ENCODE measurements around the gene C1QTNF7.

C1QTNF7 gene

GRCh38 chr4:15458616-15459015 is 30.8 kb downstream of the C1QTNF7 start:
- DNase-seq: no peak

DNA sequence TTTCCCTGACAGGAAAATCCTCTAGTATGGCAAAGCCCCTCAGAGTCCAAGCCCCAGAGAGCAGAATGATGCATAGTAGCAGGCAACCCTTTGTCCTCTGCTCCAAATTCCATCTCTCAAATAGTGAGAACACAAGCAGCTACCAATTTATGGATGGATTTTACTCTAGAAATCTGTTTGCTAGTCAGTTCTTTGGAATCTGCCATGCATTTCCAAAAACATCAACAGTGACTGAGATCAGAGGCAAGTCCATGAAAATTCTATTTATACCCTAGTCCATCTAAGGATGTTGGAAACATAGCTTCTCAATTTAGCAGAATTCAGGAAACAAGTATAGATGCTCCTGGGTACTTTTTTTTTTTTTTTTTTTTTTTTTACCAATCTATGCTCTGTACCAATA is 31.9 kb downstream of the C1QTNF7 start:
- DNase-seq: no peak

- DNase-seq: no peak
Observed at GRCh38 chr4:15466596-15466995, 38.8 kb downstream of the C1QTNF7 start.

DNA sequence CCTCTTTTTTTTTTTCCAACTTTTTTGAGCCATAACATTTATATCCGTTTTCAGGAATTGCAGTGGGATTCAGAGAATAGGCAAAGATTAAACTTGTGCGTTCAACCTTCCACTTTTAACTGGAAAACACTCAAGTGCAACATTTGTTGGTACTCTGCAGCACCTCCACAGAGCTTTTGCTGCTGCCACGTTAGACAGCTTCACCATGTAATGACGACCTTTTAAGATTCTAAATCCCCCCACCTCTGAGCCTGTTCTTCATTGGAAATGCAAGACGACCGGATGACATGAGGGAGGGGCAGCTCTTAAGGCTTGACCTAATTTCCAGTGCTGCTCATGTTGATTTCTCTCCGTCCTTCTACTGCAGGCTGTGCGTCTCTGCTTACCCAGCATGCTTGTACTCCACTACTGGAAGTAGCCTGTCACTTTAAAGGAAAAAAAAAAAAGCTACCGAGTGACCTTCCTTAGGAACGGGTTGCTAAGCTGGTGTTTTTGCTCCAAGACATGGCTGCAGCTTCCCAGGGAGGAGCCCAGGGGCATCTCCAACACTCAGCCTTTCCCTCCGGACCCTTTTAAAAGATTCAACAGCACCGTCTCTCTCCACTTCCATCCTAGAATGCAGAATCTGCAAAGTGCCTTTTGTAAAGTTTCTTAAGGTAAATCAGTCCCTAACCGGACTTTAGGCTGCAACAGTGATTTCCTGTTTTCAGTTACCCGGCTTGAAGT is 41.7 kb downstream of the C1QTNF7 start, which contains the start of gene CC2D2A:
CC2D2A (plus strand) TSS at position 481 of the 726 bp plus-strand sequence. CDS start 6,051 bp downstream, outside the sequence.
- no peak for DNase-seq

GRCh38 chr4:15470128-15470475 is 42.3 kb downstream of the C1QTNF7 start:
- no peak for DNase-seq

DNA sequence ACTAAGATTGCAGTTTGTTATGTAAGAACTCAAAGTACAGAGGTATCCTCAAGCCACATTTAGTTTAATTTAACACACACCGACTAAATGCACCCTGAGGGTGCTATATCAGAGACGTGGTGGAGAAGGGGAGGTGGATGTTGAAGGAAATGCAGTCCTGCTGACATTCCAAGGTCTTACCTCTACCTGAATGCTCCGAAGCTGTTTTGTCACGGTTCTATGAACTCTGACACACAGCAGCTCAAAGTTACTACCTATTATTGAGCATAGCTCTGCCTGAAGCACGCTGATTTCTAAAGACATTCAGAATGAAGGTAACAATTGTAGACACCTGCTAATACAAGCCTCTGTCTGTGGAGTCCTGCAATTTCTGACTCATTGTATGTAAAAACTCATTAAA is 48.6 kb downstream of the C1QTNF7 start:
- no peak for DNase-seq

- no peak for DNase-seq
Observed at GRCh38 chr4:15478724-15479088, 50.9 kb downstream of the C1QTNF7 start.

DNA sequence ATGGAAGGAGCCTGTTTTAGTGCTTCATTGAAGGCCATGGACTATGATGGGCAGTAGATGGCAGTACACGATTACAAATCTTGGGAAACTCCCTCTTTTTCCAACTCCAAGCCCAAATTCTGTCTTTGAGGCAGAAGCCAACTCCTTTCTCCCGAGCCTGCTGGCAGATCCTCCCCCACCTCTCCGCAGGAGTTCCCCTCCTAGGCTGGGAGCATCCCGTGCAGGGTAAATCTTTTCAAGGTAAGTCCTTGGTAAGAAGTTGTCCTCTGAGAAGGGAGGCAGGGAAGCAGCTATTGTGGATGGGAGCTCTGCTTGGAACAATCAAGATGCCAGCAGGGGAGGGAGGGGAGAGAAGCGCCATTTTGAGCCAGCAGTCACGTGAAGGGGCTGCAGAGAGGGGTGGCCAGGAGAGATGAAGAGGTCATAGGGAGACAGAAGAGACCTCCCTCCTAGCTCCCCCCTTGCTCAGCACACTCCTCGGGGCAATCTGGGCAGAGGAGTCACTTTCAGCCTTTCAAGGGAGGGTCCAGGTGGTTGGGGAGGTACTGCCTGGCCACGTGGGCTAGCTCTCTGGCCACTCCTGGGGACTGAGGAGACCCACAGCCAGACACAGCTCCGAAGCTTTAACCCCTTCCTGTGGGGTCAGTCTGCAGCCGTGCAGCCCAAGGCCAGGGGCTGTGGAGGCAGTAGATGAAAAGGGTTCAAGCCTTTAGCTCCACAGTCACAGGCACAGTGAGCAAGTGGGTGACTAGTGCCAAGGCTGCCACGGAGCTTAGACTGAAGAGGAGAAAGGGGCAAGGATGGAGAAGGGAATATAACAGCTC is 51.5 kb downstream of the C1QTNF7 start:
- no peak for DNase-seq

DNA sequence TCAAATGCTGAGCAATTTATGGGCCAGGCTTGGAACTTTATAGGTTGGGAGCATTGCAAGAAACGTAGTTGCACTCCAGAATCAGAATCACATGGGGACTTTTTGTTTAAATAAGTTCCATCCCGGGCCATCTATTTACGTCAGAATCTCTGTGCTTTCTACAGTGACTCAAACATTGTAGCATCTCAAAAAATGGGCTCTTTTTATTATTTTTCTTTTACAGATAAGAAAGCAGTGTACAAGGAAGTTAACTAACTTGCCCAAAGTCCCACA is 52.0 kb downstream of the C1QTNF7 start:
- DNase-seq: no peak

- no peak for DNase-seq
Observed at GRCh38 chr4:15481961-15482745, 54.3 kb downstream of the C1QTNF7 start.

- no peak for DNase-seq
Observed at GRCh38 chr4:15482842-15483241, 55.0 kb downstream of the C1QTNF7 start.

DNA sequence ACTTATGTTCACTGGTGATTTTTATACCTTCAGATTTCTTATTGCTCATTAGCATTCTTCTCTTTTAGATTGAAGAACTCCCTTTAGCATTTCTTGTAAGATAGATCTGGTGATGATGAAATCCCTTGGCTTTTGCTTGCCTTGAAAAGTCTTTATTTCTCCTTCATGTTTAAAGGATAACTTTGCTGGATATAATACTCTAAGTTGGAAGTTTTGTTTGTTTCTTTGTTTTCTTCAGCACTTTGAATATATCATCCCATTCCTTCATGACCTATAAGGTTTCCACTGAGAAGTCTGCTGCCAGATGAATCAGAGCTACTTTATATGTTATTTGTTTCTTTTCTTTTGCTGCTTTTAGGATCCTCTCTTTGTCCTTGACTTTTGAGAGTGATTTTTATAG is 60.3 kb downstream of the C1QTNF7 start:
- no peak for DNase-seq

DNA sequence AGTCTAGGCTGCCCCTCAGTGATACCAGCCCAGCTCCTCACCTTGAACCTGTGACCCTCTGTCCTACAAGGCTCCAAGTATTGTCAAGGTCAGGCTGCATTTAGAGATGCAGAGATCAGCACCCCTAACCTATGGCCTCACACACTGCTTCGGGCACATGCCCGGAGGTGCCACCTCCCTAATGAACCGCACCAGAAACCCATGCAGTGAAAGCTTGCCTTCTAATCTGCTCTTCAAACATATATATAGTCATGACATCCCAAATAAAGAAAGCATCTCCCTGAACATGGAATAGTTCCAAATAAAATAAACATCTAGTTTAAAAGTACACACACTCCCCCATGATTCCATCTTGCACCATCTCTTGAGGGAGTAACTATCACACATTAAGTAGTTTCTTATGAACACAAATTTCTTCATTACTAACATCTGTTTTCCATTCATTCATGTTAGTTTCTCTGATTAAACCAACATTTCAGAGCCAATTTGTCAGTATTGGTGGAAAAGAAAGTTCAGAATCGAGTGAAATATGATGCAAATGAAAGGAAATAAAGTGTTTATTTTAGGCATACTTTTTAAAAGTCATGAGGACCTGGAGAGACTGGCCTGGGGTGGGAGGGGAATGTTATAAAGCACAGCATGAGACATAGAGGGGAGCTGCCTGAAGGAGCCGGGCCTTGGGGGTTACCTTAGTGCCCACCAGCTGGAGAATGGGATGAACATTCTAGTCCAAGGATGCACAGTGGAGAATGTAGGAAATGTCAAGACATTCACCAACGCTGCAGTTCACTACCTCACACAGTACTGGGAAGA is 61.0 kb downstream of the C1QTNF7 start:
- DNase-seq: no peak

- DNase-seq: no peak
Observed at GRCh38 chr4:15489551-15489950, 61.7 kb downstream of the C1QTNF7 start.

- DNase-seq: no peak
Observed at GRCh38 chr4:15493411-15493810, 65.6 kb downstream of the C1QTNF7 start.

DNA sequence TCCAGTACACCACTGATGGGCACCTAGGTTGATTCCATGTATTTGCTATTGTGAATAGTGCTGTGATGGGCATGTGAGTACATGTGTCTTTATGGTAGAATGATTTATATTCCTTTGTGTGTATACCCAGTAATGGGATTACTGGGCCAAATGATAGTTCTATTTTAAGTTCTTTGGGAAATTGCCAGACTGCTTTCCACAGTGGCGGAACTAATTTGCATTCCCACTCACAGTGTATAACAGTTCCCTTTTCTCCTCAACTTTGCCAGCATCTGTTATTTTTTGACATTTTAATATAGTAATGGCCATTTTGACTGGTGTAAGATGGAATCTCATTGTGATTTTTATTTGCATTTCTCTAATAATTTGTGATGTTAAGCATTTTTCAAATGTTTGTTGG is 67.8 kb downstream of the C1QTNF7 start:
- no peak for DNase-seq

Data from activated naive CD4-positive, alpha-beta T cell treated with anti-CD3 and anti-CD28 coated beads, Interleukin-2, amount 50 U/mL, for 16 hours (primary cell).